BJ (cell line): Measurements from ENCODE around the gene RTP2. TPM values are rescaled to one million over a fixed set of nuclear protein-coding genes. Genes with fewer than 3 reads are reported as not detected.

Experiments
- CTCF ChIA-PET: fragments of 350-600 bp; formaldehyde crosslinking; extraction: SDS; loops from one replicate; lab custom pipeline; 2021; ENCODE audit warnings: antibody characterized with exemption, inconsistent platforms; lab: Yijun Ruan, JAX
- POLR2A ChIA-PET: fragments of 300-600 bp; sonication (Branson Sonifier 250); formaldehyde crosslinking; extraction: SDS; loops from one replicate; lab custom pipeline; 2021; ENCODE audit warnings: antibody characterized with exemption; lab: Charles Lee
- DNase-seq: peaks from one replicate; pipeline ENCODE4 v3.0.0-alpha.2; 2011; ENCODE audit warnings: low read depth
- H3K27me3 ChIP-seq: 2 replicates; pipeline ENCODE4 v1.6.0; 2011; ENCODE audit warnings: low read length; ENCODE audit not compliant: control insufficient read depth, insufficient read depth
- H3K36me3 ChIP-seq: 2 replicates; pipeline ENCODE4 v1.5.1; 2011; ENCODE audit warnings: low read length; ENCODE audit not compliant: control insufficient read depth, insufficient read depth
- H3K4me3 ChIP-seq: 2 replicates; pipeline ENCODE4 v1.5.1; 2011; ENCODE audit warnings: low read depth, mild to moderate bottlenecking, control low read depth, low read length
- polyA plus RNA-seq: library from polyadenylated mRNA; depleted of rRNA; stranded (reverse); fragments of >200 nt; gene quantifications from 2 replicates; pipeline ENCODE4 v1.2.3, GENCODE V29; 2011
- TF ChIP-seq, protein P1 (sequence below): IDR thresholded peaks from 2 replicates; pipeline ENCODE4 v1.5.1; 2011; ENCODE audit warnings: low read depth, mild to moderate bottlenecking, control low read depth, inconsistent platforms, low read length, moderate library complexity; ENCODE audit not compliant: insufficient read depth

Gene RTP2
- polyA plus RNA-seq, 1 experiment: not detected

DNA sequence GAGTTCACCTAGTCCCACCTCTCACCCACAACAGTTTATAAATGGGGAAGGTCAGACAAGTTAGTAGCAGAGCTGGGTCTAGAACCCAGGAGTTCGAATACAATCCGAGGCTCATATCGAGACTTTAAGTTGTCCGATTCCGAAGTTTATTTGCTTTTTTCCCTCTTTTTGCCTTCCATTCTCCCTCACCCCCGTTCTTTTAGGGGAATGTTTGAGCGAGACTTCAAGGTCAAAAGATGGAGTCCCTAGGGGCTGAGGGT, 35.6 kb upstream of the RTP2 start:
- ChIA-PET CTCF (interaction anchor here (1.0 to 5.6 kb wide), 19 partner anchors 11 to 1412 kb away, joined by 3 to 250 read pairs (median 5); partner anchors contain the start of gene RTP2), POLR2A (no interaction called here)
- TF ChIP-seq, protein P1, sequence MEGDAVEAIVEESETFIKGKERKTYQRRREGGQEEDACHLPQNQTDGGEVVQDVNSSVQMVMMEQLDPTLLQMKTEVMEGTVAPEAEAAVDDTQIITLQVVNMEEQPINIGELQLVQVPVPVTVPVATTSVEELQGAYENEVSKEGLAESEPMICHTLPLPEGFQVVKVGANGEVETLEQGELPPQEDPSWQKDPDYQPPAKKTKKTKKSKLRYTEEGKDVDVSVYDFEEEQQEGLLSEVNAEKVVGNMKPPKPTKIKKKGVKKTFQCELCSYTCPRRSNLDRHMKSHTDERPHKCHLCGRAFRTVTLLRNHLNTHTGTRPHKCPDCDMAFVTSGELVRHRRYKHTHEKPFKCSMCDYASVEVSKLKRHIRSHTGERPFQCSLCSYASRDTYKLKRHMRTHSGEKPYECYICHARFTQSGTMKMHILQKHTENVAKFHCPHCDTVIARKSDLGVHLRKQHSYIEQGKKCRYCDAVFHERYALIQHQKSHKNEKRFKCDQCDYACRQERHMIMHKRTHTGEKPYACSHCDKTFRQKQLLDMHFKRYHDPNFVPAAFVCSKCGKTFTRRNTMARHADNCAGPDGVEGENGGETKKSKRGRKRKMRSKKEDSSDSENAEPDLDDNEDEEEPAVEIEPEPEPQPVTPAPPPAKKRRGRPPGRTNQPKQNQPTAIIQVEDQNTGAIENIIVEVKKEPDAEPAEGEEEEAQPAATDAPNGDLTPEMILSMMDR: no peak
- no peaks in the 10 kb centered on the region for H3K27me3 ChIP-seq
- H3K36me3 ChIP-seq: peaks cover 6% of the 10 kb centered on the region
- peak overlapping the region; percentile 45 for H3K4me3 ChIP-seq
- DNase-seq: no peak

DNA sequence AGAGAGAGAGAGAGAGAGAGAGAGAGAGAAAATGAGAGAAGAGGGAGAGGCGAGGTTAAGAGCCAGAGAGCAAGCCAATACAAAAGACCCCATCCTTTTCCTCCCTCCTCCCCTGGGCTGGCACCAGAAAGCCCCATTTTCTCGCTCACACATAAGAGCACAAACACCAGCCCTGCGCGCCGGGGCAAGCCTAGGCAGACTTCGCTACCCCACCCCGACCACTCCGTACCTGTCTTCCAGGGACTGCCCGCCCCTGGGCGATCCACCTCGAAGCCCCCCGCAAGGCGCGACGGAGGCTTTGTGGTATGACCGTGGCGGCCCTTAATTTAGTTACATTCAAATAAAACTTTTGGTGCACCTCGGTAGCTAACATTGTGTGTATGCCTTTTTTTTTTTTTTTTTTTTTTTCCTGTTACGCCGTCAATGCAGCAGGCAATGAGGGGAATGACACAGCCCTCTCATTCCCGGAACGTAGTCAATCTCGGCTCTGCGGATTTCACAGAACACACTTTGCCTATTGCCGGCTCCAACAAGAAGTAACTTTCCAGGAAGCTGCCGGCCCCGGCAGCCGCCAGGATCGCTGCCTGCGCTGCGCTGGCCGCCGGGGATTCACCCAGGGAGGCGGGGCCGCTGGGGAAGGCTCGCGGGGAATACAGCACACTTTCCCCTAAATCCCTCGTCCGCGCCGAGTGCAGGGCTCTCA, 35.2 kb upstream of the RTP2 start:
- TF ChIP-seq, protein P1: peak; percentile 23; the same call in 1 of the 2 replicates
- POLR2A ChIA-PET: interaction anchor here (0.7 kb wide), 1 partner anchor 441 kb away, joined by 12 read pairs; no protein-coding TSS in a partner anchor
- no peak for DNase-seq
- Histone ChIP-seq H3K4me3 (peak overlapping the region; percentile 45), H3K36me3 (peaks cover 6% of the 10 kb centered on the region), H3K27me3 (no peaks in the 10 kb centered on the region)
- CTCF ChIA-PET: interaction anchor here (1.0 to 5.6 kb wide), 18 partner anchors 10 to 1412 kb away, joined by 3 to 250 read pairs (median 6); partner anchors contain the start of gene RTP2

- POLR2A ChIA-PET: interaction anchor here (0.7 kb wide), 1 partner anchor 442 kb away, joined by 12 read pairs; no protein-coding TSS in a partner anchor
- H3K4me3 ChIP-seq: no peak overlapping the region
Measured at GRCh38 chr3:187737006-187737367, 34.6 kb upstream of the RTP2 start.

DNA sequence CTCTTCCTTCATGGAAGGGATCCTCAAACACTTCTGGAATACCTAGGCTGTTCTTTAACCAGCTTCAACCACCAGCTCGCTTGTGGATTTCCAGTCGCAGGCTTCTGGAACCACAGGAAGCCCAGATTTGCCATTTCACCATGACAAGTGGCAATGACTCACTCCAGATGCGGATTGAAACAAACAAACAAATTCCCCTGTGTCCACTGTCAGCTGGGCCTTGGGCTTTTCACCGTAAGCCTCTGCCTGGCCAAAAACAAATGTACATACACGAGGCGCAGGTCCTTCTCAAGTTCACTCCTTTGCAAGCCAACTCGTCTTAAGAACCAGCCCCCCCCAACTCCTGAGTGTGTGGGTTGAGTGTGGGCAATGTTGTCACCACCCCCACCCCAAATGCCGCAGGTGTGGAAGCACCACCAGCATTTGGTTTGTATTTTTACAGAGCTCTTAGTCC, 34.1 kb upstream of the RTP2 start:
- TF ChIP-seq, protein P1: no peak
- POLR2A ChIA-PET: interaction anchor here (0.7 kb wide), 1 partner anchor 442 kb away, joined by 12 read pairs; no protein-coding TSS in a partner anchor
- H3K36me3 ChIP-seq: peaks cover 9% of the 10 kb centered on the region
- DNase-seq: no peak
- CTCF ChIA-PET: interaction anchor here (5.6 kb wide), 1 partner anchor 1220 kb away, joined by 250 read pairs; no protein-coding TSS in a partner anchor
- no peaks in the 10 kb centered on the region for H3K27me3 ChIP-seq
- H3K4me3 ChIP-seq: no peak overlapping the region

More at GRCh38 chr3:187737006-187737367, 34.6 kb upstream of the RTP2 start:
- DNase-seq: no peak
- CTCF ChIA-PET: interaction anchor here (1.4 to 5.6 kb wide), 3 partner anchors 609 to 1220 kb away, joined by 3 to 250 read pairs (median 4); no protein-coding TSS in a partner anchor
- peaks cover 6% of the 10 kb centered on the region for H3K36me3 ChIP-seq
- TF ChIP-seq, protein P1: no peak
- H3K27me3 ChIP-seq: no peaks in the 10 kb centered on the region

DNA sequence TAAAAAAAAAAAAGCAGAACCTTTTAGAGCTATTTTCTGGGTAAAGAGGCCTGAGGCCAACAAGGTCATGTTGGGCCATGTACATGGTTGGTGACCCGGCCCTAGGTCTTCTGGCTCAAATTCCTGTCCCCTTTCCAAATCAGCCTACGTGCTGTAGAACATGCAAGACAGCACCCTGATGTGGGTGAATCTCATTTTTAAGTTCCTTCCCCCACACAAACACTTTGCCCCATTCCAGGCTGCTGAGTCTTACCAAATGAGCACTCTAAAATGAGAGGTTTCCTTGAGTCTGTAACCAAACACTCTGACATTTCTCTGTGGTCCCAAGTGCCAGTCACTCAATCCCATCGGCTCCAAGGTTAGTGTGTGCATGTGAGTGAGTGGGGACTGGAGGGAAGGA, 33.5 kb upstream of the RTP2 start:
- POLR2A ChIA-PET: no interaction called here
- DNase-seq: no peak
- no peaks in the 10 kb centered on the region for H3K27me3 ChIP-seq
- H3K4me3 ChIP-seq: no peak overlapping the region
- peaks cover 11% of the 10 kb centered on the region for H3K36me3 ChIP-seq
- CTCF ChIA-PET: interaction anchor here (5.6 kb wide), 1 partner anchor 1221 kb away, joined by 250 read pairs; no protein-coding TSS in a partner anchor
- TF ChIP-seq, protein P1: no peak
